HG03521 (cell line): ENCODE data around the gene TMEM37.
"Not testable (repeated sequence)": the region's sequence is repeated elsewhere in the genome, so short reads cannot be mapped to it uniquely, and the experiment has no call there.

ENCODE experiments used
- ATAC-seq: cut with Tn5 transposase; IDR thresholded peaks from one replicate; pipeline ENCODE4 v1.9.1; 2021; ENCODE audit warnings: mild to moderate bottlenecking, moderate library complexity; ENCODE audit not compliant: unreplicated experiment

Gene TMEM37, protein sequence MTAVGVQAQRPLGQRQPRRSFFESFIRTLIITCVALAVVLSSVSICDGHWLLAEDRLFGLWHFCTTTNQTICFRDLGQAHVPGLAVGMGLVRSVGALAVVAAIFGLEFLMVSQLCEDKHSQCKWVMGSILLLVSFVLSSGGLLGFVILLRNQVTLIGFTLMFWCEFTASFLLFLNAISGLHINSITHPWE

DNA sequence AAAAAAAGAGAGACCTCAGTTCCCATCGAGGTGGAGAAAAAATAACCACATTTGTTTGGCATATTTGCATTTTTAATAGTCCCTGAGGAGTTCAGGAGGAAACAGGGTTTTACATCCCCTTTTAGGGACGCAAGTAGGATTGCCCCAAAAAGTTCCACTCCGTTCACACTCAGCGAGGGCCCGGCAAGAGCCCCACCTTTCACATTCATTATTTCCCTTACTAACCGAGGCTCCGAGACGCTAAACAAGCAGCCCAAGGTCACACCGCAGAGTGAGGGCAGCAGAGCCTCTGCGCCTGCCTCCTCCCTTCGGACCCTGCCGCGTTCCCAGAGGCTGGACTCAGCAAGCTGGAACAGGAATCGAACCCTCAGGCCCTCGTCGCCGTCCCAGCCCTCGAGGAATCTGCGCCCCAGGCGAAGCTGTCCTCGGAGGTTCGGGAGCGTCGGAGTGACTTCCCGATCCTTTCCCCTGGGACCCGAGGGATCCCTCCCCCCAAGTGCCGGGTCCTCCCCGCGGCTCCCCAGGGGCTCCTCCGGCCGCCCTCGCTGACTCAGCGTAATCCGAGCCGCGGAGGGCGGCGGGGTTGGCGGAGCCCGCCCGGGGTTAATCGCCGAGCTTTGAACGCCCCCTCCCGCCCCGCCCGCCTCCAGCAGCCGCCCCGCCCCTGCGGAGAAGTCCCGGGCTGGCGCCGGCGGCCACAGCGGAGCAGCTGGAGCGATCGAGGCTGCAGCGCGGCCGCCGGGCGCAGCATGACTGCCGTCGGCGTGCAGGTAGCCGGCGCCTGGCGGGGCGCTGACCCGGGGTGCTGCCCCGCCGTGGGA lies at the start of gene TMEM37:
Gene TMEM37 (plus strand): TSS at position 700 of the 821 bp plus-strand sequence. CDS start 50 bp downstream, at position 750.
- peak; percentile 48 for ATAC-seq

DNA sequence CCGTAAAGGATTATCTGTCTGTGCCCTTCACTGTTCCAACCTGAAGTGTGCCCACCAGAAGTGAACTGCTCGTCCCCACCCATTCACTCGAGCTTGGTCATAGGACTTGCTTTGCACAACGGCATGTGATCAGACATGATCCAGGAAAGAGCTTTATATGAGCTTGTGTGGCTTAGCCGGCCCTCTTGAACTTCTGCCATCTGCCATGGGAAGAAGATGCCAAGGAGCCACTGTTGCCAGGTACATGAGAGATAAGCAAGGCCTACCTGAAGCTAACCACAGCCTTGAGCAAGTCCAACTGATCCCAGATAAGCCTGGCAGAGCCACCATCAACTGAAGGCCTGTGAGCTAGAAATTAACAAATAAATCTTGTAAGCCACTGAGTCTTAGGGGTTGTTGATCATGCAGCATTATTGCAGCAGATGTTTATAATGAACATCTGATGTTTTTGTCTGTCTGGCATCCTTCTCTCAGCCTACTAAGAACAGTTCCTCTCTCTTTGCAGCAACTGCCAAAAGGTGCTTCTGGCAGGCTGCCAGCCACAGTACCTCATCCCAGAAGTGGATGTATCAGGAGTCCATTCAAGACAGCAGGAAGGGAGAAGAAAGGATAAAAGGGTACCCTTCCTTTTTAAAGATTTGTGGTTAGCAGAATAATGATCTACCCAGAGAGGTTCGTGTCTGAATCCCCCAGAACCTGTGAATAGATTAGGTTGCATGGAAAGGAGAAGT lies 48.1 kb upstream of the TMEM37 start:
- ATAC-seq: no peak

DNA sequence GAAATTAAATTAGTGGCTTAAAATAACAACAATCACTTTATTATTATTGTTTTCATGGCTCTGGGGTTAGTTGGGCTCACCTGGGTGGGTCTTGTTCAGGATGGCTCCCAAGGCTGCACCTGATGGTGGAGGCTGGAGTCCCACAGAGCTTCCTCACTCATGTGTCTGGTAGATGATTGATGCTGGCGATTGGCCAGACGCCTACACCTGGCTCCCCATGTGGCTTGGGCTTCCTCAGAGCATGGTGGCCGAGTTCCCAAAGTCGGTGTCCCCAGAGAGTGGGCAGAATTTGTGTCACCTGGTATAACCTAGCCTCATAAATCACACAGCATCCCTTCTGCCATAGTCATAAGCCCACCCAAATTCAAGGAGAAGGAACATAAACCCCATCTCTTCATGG lies 46.7 kb upstream of the TMEM37 start:
- ATAC-seq: no peak

DNA sequence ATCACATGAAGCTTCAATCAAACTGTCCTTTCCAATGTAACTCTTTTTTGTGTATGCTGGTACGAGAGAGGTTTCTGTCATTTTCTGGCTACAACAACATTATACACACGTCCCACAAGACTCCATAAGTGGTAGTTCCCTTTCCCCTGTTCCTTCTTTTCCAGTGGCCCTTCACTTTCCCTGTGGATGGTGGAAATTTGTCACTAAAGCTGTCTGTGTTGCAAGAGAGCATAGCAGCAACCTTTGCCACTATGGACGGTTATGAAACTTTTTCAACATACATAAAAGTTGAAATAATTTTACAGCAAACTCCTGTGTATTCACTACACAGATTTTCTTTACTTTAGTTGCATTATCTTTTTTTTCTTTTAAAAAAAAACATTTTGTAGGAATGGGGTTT lies 46.2 kb upstream of the TMEM37 start:
- no peak for ATAC-seq

DNA sequence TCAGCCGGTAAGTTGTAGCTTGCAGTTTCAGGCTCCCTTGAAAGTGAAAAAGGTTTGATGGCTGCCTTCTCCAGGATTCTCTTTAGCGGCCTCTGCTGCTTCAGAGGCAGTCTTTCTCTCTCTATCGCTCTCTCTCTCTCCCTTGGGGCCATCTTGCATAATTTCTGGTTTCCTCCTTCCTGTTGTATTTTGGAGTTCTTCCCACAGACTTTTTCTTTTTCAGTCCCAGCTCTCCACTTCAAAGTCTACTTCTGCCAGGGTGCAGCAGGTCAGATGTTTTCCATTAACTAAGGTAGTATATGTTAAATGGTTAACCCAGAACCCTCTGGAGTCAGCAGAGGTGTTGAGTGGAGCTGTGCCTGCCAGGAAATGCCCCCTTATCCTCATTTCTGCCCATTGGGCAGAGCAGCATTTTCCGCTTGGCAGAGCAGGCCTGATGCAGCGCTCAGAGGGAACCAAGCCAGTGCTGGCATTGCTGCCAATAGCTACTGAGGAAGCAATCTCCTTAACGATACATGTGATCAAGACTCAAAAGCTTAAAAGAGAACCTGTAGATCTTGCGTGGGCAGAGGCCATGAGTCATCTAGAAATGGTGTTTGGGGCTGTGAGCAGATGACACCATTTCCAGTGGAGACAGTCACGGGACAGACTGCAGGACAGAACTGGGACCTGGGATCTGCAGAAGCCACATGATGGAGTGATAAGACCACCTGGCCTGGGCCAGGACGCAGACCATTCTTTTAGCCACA lies 44.1 kb upstream of the TMEM37 start:
- ATAC-seq: peak; percentile 71

DNA sequence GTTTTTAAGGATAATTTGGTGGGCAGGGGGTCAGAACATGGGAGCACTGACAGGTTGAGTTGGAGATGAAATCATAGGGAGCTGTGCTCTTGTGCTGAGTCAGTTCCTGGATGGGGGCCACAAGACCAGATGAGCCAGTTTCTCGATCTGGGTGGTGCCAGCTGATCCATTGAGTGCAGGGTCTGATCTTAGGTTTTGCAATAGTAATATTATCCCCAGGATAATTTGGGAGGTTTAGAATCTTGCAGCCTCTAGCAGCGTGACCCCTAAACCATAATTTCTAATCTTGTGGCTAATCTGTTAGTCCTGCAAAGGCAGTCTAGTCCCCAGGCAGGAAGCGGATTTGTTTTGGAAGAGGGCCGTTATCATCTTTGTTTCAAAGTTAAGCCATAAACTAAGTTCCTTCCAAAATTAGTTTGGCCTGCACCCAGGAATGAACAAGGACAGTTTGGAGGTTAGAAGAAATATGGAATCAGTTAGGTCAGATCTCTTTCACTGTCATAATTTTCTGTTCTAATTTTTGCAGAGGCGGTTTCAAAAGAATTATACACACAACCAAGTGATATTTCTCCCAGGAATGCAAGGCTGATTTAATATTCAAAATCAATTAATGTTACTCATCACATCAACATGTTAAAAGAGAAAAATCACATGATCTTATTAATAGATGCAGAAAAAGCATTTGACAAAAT lies 41.9 kb upstream of the TMEM37 start:
- no peak for ATAC-seq

DNA sequence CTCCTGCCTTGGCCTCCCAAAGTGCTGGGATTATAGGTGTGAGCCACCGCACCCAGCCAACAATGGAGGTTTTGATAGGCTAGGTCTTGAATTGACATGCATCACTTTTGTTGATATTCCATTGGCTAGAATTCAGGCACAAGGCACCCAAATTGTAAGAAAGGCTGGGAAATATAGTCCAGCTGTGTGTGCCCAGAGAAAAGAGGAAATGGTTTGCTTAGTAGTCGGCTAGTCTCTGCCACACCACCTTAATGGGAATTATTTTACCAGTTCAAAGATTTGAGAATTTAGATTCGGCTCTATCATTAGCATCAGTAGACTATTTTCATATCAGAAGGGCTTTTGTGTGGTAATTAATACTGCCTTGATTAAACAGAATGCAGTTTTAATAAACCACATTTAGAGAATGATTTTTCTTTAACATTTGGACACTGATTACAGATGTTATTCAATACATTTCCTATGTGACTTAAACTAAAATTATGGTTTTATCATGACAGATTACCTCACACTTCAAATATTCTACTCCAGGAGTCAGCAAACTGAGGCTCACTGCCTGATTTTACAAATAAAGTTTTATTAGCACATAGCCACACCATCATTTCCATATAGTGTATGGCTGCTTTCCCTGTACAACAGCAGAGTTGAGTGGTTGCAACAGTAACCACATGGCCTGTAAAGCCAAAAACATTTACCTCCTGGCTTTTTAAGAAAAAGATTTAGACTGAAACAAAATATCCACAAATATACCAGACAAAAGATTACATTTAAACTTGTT lies 37.5 kb upstream of the TMEM37 start:
- ATAC-seq: no peak

DNA sequence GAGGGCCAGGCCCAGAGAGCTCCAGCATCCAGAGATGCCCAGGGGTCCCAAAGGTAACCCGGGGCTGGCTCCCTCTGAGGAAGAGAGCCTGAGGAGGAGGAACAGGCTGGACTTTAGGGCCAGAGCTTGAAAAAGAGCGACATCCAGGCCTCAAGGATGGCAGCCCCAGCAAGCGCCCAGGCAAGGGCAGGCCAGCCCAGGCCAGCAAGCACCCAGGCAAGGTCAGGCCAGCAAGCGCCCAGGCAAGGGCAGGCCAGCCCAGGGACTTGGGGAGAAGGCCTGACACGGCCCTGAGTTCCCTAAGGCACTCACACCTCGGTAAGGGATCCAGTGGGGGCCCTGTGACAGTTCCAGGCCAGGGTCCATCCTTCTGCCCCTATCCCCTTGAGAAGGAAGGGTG lies 34.5 kb upstream of the TMEM37 start:
- no peak for ATAC-seq

DNA sequence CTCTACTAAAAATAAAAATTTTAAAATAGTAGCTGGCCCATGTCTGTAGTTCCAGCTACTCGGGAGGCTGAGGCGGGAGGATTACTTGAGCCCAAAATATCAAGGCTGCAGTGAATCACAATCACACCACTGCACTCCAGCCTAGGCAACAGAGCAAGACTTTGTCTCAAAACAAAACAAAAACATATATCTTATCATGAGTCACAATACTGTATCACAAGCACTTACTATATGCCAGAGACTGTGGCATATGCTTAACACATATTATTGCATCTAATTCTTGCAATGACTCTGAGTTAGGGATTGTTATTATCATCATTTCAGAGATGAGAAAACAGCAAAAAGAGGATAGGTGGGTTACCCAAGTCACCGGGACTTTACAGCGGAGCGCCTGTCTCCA lies 29.5 kb upstream of the TMEM37 start:
- no peak for ATAC-seq

DNA sequence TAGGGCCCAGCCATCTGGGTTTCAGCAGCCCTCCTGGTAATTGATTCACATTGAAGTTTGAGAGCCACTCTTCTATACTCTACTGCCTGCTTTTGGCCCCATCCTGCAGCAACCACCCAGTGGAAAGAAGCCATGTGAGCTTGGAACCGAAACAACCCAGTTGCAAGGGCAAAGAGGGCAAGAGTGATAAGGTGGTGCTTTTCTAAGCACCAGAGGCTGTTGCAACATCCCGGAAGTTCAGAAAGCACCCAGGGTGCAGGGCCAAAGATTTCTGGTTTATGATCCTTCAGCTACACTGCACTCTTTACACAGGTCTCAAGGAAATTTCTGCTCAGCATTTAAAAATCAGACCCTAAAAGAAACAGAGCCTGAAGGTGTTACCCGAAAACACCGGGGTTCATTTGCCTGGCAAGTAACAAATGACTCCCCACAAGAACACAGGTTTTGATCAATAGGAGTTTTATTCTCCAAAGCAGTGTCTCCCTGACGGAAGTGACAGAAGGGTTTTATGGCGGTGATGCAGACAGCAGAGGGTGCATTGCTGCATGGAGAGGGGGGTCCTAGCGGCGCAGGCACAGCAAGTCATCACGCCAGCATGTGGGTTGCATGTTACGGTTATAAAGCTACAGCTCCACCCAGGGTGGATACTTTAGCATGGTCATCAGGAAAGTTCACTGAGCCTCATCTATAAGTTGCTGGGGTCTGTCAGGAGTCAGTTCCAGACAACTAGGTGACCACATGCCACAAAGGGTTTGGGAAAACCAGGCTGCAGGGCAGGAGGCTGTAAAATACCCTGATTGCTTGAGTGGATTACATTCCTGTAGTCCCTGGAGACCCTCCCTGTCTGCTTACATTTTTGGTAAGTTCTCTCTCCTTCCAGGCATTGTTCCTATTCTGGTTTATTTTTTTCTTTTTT lies 28.8 kb upstream of the TMEM37 start:
- no peak for ATAC-seq

DNA sequence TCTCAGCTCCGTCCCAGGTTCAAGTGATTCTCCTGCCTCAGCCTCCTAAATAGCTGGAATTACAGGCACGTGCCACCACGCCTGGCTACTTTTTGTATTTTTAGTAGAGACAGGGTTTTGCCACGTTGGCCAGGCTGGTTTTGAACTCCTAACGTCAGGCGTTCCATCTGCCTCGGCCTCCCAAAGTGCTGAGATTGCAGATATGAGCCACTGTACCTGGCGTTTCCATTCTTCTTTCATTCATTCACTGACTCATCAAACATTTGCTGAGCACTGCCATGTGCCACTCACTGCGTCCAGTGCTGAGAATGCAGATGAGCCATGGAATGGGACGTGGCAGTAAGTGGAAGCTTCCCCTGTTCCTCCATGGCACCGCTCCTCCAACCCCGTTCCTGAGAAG lies 28.0 kb upstream of the TMEM37 start:
- not testable (repeated sequence) for ATAC-seq

DNA sequence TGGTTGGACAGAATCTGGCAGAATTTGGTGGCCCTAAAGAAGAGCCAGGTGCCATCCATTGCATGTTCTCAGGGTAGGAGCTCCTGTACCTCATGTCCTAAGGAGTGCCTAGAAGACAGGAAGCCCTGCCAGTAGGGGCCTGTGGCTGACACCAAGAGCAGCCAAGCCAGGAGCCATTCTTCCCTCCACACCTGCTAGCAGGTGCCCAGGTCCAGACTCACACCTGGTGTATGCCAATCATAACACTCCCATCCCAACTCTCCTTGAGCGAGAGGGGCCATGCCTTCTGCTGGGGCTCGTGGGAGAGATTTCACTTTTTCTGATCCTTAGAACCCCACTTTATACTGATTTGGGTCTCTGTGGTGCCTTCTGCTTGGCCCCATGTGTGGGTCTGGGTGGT lies 26.5 kb upstream of the TMEM37 start:
- ATAC-seq: no peak

DNA sequence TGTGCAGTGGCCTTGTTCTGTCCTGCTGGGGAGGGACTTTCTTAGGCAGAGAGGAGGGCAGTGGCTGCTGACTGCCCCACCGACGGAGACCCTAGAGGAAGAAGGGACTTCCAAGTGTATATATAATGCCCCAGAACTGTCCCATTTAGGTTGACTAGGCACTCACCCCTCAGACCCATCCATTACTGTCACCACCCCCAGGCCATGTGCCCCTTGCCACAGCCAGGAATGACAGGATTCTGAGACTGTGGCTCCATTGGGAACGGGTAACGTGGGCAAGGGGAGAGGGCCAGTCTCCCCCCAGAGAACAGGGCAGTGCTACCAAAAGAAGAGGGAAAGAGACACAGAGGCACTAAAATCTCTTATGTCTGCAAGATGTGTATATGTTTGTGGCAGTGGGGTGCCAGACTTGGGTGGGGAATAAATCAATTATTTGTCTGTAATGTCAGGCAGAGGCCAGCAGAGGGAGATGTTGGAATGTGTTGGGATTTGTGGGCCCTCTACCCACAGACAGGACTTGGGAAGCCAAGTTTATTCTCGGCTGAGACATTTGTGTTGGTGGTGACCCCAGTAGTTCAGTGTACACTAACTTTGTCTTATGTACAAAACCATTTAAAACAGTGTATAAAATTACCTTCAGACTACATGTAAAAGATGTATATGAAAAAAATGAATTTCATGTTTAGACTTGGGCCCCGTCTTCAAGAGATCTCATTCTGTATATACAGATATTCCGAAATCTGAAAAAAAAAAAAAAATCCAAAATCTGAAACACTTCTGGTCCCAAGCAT lies 24.0 kb upstream of the TMEM37 start:
- ATAC-seq: no peak

DNA sequence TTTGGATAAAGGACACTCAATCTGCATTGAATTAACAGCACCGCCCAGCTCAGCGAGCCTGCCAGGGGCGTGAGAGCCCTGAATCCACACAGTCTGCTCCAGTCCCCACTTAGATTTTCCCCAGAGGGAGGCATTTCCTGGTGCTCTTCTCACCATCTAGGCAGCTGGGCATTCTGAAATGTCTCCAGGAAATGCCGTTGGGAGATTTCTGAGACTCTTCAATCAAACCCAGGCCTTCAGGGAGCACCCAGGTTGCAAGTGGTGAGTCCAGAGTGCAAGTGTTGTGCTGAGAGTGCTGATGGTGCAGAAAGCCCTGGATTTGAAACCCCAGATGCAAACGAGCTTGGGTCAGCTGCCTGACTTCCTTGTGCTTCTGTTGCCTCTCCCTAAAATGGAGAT lies 23.4 kb upstream of the TMEM37 start:
- ATAC-seq: no peak

DNA sequence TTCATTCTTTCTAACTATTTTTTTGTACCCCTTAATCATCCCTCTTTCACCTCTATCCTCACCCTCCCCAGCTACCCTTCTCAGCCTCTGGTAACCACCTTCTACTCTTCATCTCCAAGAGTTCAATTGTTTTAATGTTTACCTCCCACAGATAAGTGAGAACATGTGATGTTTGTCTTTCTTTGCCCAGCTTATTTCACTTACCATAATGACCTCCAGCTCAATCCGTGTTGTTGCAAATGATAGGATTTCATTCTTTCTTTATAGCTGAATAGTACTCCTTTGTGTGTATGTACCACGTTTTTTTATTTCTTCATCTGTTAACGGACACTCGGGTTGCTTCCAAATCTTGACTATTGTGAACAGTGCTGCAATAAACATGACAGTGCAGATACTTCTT lies 22.1 kb upstream of the TMEM37 start:
- ATAC-seq: no peak

DNA sequence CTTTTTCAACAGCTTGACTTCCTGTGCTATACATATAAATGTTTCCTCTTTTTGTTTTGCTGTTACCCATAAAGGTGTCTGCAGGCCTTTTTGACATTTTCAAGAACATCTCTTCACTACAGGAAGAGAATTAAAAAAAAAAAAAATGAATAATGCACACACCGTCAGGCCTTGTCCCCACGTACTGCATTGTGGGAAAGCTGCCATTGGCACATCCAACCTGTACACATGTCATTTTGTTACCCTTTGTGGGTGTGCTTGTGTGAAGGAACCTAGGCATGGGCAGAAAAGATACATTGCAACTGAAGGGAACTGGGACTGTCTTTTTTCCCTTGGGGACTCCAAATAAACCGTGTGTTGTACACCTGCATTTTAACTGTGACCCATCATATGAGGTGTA lies 16.8 kb upstream of the TMEM37 start:
- ATAC-seq: no peak

DNA sequence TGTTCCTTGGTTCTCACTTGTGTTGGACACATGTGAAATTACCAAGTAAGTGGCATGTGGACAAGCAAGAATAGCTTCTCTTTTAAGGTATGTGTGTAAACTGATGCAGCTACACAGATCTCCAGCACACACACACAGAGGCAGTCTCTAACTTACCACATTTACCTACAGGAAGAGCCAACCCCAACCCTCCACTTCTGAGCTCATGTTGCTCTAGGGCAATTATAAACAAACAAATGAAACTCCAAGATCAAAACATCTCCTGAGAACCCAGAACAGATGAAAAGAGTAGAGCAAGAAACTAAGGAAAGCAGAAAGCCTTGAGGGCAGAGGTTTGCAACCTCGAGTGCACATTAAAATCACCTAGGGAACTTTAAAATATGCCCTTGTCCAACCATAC lies 16.0 kb upstream of the TMEM37 start:
- no peak for ATAC-seq

DNA sequence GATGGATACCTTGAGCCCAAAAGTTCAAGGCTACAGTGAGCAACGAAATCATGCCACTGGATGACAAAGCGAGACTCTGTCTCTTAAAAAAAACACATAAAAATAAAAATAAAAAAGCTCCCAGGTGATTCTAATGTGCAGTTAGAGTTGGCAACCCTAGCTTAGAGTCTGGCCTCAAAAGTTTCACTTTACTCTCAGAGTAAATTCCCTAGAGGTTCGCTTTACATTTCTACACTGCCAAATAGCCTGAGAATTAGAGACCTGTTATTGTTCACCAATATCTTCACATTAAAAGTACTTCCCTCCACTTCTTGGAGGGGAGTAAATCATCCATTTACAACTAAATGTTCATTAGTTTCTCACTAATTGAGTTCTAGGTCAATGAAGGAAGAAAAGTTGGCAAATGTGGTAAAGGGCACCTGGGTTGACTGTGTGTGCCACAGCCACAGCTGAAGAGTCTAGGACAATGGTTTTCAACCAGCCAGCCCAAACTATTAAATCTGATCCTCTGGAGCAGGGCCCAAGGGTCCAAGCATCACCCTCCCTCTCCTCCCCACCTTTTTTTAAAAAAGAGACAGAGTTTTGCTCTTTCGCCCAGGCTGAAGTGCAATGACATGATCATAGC lies 15.2 kb upstream of the TMEM37 start:
- no peak for ATAC-seq
